Measurements from ENCODE around the gene MAST4.
"Not testable (repeated sequence)": the region's sequence is repeated elsewhere in the genome, so short reads cannot be mapped to it uniquely, and the experiment has no call there.

Gene MAST4

GRCh38 chr5:66675406-66675805 lies 79.2 kb downstream of the MAST4 start:
- Mint-ChIP-seq H3K4me1 (no peaks in the 10 kb centered on the region), H3K27ac (no peak overlapping the region), H3K36me3 (no peaks in the 10 kb centered on the region), H3K9me3 (no peaks in the 10 kb centered on the region), H3K4me3 (no peak overlapping the region), H3K27me3 (peaks cover 15% of the 10 kb centered on the region)
- CTCF ChIA-PET, result no interaction called here
- DNase-seq, result no peak

- Mint-ChIP-seq H3K4me1 (no peaks in the 10 kb centered on the region), H3K9me3 (no peaks in the 10 kb centered on the region), H3K36me3 (no peaks in the 10 kb centered on the region), H3K4me3 (no peak overlapping the region), H3K27ac (no peak overlapping the region), H3K27me3 (peaks cover 11% of the 10 kb centered on the region)
- CTCF ChIA-PET, result no interaction called here
- DNase-seq, result no peak
Measured at GRCh38 chr5:66680221-66680620, 84.0 kb downstream of the MAST4 start.

- Mint-ChIP-seq H3K27me3 (peaks cover 8% of the 10 kb centered on the region), H3K4me1 (no peaks in the 10 kb centered on the region), H3K9me3 (no peaks in the 10 kb centered on the region), H3K36me3 (no peaks in the 10 kb centered on the region), H3K27ac (no peak overlapping the region), H3K4me3 (no peak overlapping the region)
- CTCF ChIA-PET, result no interaction called here
- DNase-seq, result peak; percentile 22
Measured at GRCh38 chr5:66680804-66681203, 84.6 kb downstream of the MAST4 start.

GRCh38 chr5:66684663-66685062 lies 88.5 kb downstream of the MAST4 start:
- CTCF ChIA-PET, result no interaction called here
- H3K4me3 Mint-ChIP-seq, result no peak overlapping the region
- H3K27ac Mint-ChIP-seq, result no peak overlapping the region
- H3K27me3 Mint-ChIP-seq, result peaks cover 4% of the 10 kb centered on the region
- no peaks in the 10 kb centered on the region for H3K36me3 Mint-ChIP-seq
- no peaks in the 10 kb centered on the region for H3K4me1 Mint-ChIP-seq
- no peak for DNase-seq
- H3K9me3 Mint-ChIP-seq, result no peaks in the 10 kb centered on the region

- Mint-ChIP-seq H3K4me3 (no peak overlapping the region), H3K9me3 (no peaks in the 10 kb centered on the region), H3K27ac (no peak overlapping the region), H3K36me3 (no peaks in the 10 kb centered on the region), H3K27me3 (peaks cover 4% of the 10 kb centered on the region), H3K4me1 (no peaks in the 10 kb centered on the region)
- no peak for DNase-seq
- CTCF ChIA-PET, result no interaction called here
Measured at GRCh38 chr5:66689522-66690220, 93.5 kb downstream of the MAST4 start.

GRCh38 chr5:66694036-66694435 lies 97.8 kb downstream of the MAST4 start:
- H3K4me3 Mint-ChIP-seq, result no peak overlapping the region
- CTCF ChIA-PET, result interaction anchor here (0.6 kb wide), 1 partner anchor 1035 kb away, joined by 4 read pairs; no protein-coding TSS in a partner anchor
- no peak for DNase-seq
- H3K27me3 Mint-ChIP-seq, result peaks cover 12% of the 10 kb centered on the region
- H3K36me3 Mint-ChIP-seq, result no peaks in the 10 kb centered on the region
- H3K4me1 Mint-ChIP-seq, result no peaks in the 10 kb centered on the region
- H3K9me3 Mint-ChIP-seq, result no peaks in the 10 kb centered on the region
- no peak overlapping the region for H3K27ac Mint-ChIP-seq

GRCh38 chr5:66695840-66696239 lies 99.6 kb downstream of the MAST4 start:
- H3K36me3 Mint-ChIP-seq, H3K4me3 Mint-ChIP-seq, H3K9me3 Mint-ChIP-seq, CTCF ChIA-PET, H3K27ac Mint-ChIP-seq, H3K4me1 Mint-ChIP-seq, DNase-seq: not testable (repeated sequence)
- peaks cover 12% of the 10 kb centered on the region for H3K27me3 Mint-ChIP-seq

- CTCF ChIA-PET, result no interaction called here
- H3K27me3 Mint-ChIP-seq, result peaks cover 19% of the 10 kb centered on the region
- no peaks in the 10 kb centered on the region for H3K9me3 Mint-ChIP-seq
- no peak overlapping the region for H3K4me3 Mint-ChIP-seq
- no peaks in the 10 kb centered on the region for H3K4me1 Mint-ChIP-seq
- no peaks in the 10 kb centered on the region for H3K36me3 Mint-ChIP-seq
- no peak for DNase-seq
- H3K27ac Mint-ChIP-seq, result no peak overlapping the region
Measured at GRCh38 chr5:66697796-66698564, 101.8 kb downstream of the MAST4 start.

- CTCF ChIA-PET, result no interaction called here
- H3K27me3 Mint-ChIP-seq, result peaks cover 14% of the 10 kb centered on the region
- H3K36me3 Mint-ChIP-seq, result no peaks in the 10 kb centered on the region
- no peak for DNase-seq
- no peak overlapping the region for H3K4me3 Mint-ChIP-seq
- no peaks in the 10 kb centered on the region for H3K9me3 Mint-ChIP-seq
- H3K4me1 Mint-ChIP-seq, result no peaks in the 10 kb centered on the region
- no peak overlapping the region for H3K27ac Mint-ChIP-seq
Measured at GRCh38 chr5:66701244-66701643, 105.1 kb downstream of the MAST4 start.

- Mint-ChIP-seq H3K27ac (no peak overlapping the region), H3K4me1 (peaks cover 1% of the 10 kb centered on the region), H3K4me3 (no peak overlapping the region), H3K9me3 (no peaks in the 10 kb centered on the region), H3K27me3 (peaks cover 12% of the 10 kb centered on the region), H3K36me3 (no peaks in the 10 kb centered on the region)
- DNase-seq, result no peak
- CTCF ChIA-PET, result no interaction called here
Measured at GRCh38 chr5:66702426-66702825, 106.2 kb downstream of the MAST4 start.

GRCh38 chr5:66704790-66705425 lies 108.7 kb downstream of the MAST4 start:
- peaks cover 8% of the 10 kb centered on the region for H3K27me3 Mint-ChIP-seq
- H3K4me3 Mint-ChIP-seq, result no peak overlapping the region

GRCh38 chr5:66708368-66708767 lies 112.2 kb downstream of the MAST4 start:
- Mint-ChIP-seq H3K27me3 (no peaks in the 10 kb centered on the region), H3K9me3 (peaks cover 4% of the 10 kb centered on the region), H3K4me1 (peaks cover 4% of the 10 kb centered on the region), H3K36me3 (no peaks in the 10 kb centered on the region), H3K4me3 (no peak overlapping the region), H3K27ac (no peak overlapping the region)
- DNase-seq, result no peak
- CTCF ChIA-PET, result no interaction called here

More at GRCh38 chr5:66704790-66705425, 108.7 kb downstream of the MAST4 start:
- H3K36me3 Mint-ChIP-seq, result no peaks in the 10 kb centered on the region
- H3K9me3 Mint-ChIP-seq, result no peaks in the 10 kb centered on the region
- CTCF ChIA-PET, result no interaction called here
- peaks cover 4% of the 10 kb centered on the region for H3K4me1 Mint-ChIP-seq
- no peak overlapping the region for H3K27ac Mint-ChIP-seq
- DNase-seq, result no peak

GRCh38 chr5:66710557-66711088 lies 114.4 kb downstream of the MAST4 start:
- CTCF ChIA-PET, result interaction anchor here (0.9 kb wide), 1 partner anchor 15 kb away, joined by 3 read pairs; no protein-coding TSS in a partner anchor
- no peaks in the 10 kb centered on the region for H3K27me3 Mint-ChIP-seq
- H3K4me3 Mint-ChIP-seq, result no peak overlapping the region
- H3K27ac Mint-ChIP-seq, result no peak overlapping the region
- peaks cover 4% of the 10 kb centered on the region for H3K9me3 Mint-ChIP-seq
- peaks cover 4% of the 10 kb centered on the region for H3K4me1 Mint-ChIP-seq
- no peaks in the 10 kb centered on the region for H3K36me3 Mint-ChIP-seq
- no peak for DNase-seq

- Mint-ChIP-seq H3K36me3 (no peaks in the 10 kb centered on the region), H3K4me3 (no peak overlapping the region), H3K9me3 (peaks cover 4% of the 10 kb centered on the region), H3K27ac (no peak overlapping the region), H3K4me1 (no peaks in the 10 kb centered on the region), H3K27me3 (peaks cover 7% of the 10 kb centered on the region)
- CTCF ChIA-PET, result no interaction called here
- DNase-seq, result no peak
Measured at GRCh38 chr5:66713998-66714397, 117.8 kb downstream of the MAST4 start.

Measured in activated naive CD4-positive, alpha-beta T cell treated with anti-CD3 and anti-CD28 coated beads, Interleukin-2, amount 10 ng/mL, durations not matched to agents 7 days and 5 days (primary cell).